Glutamatergic neuron (in vitro differentiated cells): ENCODE results near the gene MMP25. TPM values are rescaled to one million over a fixed set of nuclear protein-coding genes. Genes with fewer than 3 reads are reported as not detected.
A peak's percentile ranks its signal among the peaks of the same experiment; 100 is the strongest.

Experiments
- DNase-seq: peaks from one replicate; pipeline ENCODE4 v3.0.0; 2022
- H3K27ac Mint-ChIP-seq: one replicate; pipeline ENCODE4 v1.8.0; 2020; ENCODE audit warnings: mild to moderate bottlenecking, mixed read lengths, inconsistent platforms; ENCODE audit not compliant: unreplicated experiment
- H3K27me3 Mint-ChIP-seq: one replicate; pipeline ENCODE4 v1.8.0; 2020; ENCODE audit warnings: mild to moderate bottlenecking, moderate library complexity, mixed read lengths, inconsistent platforms; ENCODE audit not compliant: unreplicated experiment
- H3K36me3 Mint-ChIP-seq: one replicate; pipeline ENCODE4 v1.8.0; 2020; ENCODE audit warnings: mild to moderate bottlenecking, mixed read lengths, inconsistent platforms; ENCODE audit not compliant: unreplicated experiment
- H3K4me1 Mint-ChIP-seq: one replicate; pipeline ENCODE4 v1.8.0; 2020; ENCODE audit warnings: mild to moderate bottlenecking, low read depth, mixed read lengths, inconsistent platforms; ENCODE audit not compliant: unreplicated experiment
- H3K4me3 Mint-ChIP-seq: one replicate; pipeline ENCODE4 v1.8.0; 2020; ENCODE audit warnings: mild to moderate bottlenecking, mixed read lengths, inconsistent platforms; ENCODE audit not compliant: unreplicated experiment
- H3K9me3 Mint-ChIP-seq: one replicate; pipeline ENCODE4 v1.8.0; 2020; ENCODE audit warnings: mild to moderate bottlenecking, moderate library complexity, mixed read lengths, inconsistent platforms; ENCODE audit not compliant: unreplicated experiment
- CTCF ChIP-seq: fragments of 200-600 bp; sonication (generic); IDR thresholded peaks from one replicate; pipeline ENCODE4 v1.5.0; 2021; ENCODE audit not compliant: partially characterized antibody, unreplicated experiment
- total RNA-seq: library from RNA; stranded (reverse); fragmentation: NEBNext Ultra II Directional; extraction: Animal tissue kit (Norgen Biotek cat#: 25700); gene quantifications from one replicate; pipeline ENCODE4 v1.2.1, GENCODE V29; 2021; ENCODE audit not compliant: unreplicated experiment

MMP25 gene
- total RNA-seq, 1 donor from 2014 or later: not detected

DNA sequence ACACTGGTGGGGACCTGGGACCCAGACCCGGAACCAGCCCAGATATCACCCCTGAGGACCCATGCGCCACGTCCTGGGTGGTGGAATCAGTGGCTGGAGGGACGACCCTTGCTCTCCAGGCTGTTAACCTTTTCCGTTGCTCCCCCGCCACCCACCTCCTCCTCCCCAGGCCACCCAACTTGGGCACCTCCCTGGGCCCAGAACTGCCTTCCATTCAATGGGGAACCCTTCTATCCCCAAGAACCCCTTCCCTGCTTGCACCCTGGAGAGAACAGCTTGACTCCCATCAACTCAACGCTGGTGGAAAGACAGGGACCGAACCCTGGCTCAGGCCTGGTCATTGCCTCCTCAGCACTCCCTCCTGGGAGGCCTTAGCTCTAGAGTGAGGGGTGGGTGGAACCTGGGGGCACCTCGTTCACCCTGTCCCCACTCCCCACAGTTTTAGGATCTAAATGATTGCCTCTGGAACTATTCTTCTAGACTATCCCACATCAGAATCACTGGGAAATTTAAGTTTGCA is 13.4 kb downstream of the MMP25 start:
- Mint-ChIP-seq H3K27ac (peak overlapping the region; percentile 66), H3K36me3 (no peaks in the 10 kb centered on the region), H3K9me3 (peaks cover 3% of the 10 kb centered on the region), H3K27me3 (peaks cover 3% of the 10 kb centered on the region), H3K4me1 (no peaks in the 10 kb centered on the region), H3K4me3 (peak overlapping the region; percentile 74)
- no peak for TF ChIP-seq CTCF
- no peak for DNase-seq

DNA sequence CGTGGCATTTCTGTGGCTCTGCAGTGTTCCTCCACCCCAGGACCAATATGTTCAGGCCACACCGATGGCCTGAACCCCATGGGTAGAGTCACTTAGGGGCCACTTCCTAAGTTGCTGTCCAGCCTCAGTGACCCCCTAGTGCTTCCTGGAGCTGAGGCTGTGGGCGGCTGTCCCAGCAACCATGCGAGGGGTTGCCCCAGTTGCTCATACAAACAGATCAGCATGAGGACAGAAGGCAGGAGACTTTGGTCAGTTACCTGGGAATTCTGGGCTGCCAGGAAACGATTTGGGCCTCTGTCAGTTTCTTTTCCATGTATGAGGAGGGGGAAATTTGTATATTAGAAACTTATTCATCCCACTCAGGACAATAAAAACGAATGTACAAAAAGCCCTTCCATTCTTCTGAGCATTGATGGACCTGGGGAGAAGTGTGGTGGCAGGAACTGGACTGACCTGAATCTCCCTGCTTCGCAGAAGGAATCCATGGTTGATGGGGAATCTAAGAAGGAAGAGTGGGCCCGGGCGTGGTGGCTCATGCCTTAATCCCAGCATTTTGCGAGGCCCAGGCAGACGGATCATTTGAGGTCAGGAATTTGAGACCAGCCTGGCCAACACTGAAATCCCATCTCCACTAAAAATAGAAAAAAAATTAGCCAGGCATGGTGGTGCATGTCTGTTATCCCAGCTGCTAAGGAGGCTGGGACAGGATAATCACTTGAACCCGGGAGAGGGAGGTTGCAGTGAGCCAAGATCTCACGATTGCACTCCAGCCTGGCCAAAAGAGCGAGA is 14.2 kb downstream of the MMP25 start:
- H3K27ac Mint-ChIP-seq: no peak overlapping the region
- DNase-seq: no peak
- H3K36me3 Mint-ChIP-seq: no peaks in the 10 kb centered on the region
- no peak for TF ChIP-seq CTCF
- no peaks in the 10 kb centered on the region for H3K4me1 Mint-ChIP-seq
- peaks cover 3% of the 10 kb centered on the region for H3K9me3 Mint-ChIP-seq
- peaks cover 3% of the 10 kb centered on the region for H3K27me3 Mint-ChIP-seq
- H3K4me3 Mint-ChIP-seq: no peak overlapping the region

GRCh38 chr16:3062553-3062952 is 16.2 kb downstream of the MMP25 start:
- no peaks in the 10 kb centered on the region for H3K4me1 Mint-ChIP-seq
- peaks cover 5% of the 10 kb centered on the region for H3K27me3 Mint-ChIP-seq
- TF ChIP-seq CTCF: no peak
- H3K36me3 Mint-ChIP-seq: no peaks in the 10 kb centered on the region
- H3K27ac Mint-ChIP-seq: no peak overlapping the region
- H3K9me3 Mint-ChIP-seq: peaks cover 6% of the 10 kb centered on the region
- no peak for DNase-seq
- H3K4me3 Mint-ChIP-seq: no peak overlapping the region

GRCh38 chr16:3063625-3064386 is 17.4 kb downstream of the MMP25 start:
- Mint-ChIP-seq H3K27ac (no peak overlapping the region), H3K9me3 (peaks cover 6% of the 10 kb centered on the region), H3K4me3 (no peak overlapping the region), H3K4me1 (no peaks in the 10 kb centered on the region), H3K27me3 (peaks cover 5% of the 10 kb centered on the region), H3K36me3 (no peaks in the 10 kb centered on the region)
- no peak for DNase-seq
- TF ChIP-seq CTCF: no peak
